Subcutaneous abdominal adipose tissue (tissue), 5 donors: ENCODE data around the gene GHRHR.

Experiments used
- H3K27ac ChIP-seq: one replicate; pipeline ENCODE4 v1.7.0; 2013; ENCODE audit warnings: low read depth, mild to moderate bottlenecking, inconsistent platforms, low read length, moderate library complexity
- H3K27me3 ChIP-seq, 5 donors: one replicate each; pipeline ENCODE4 v1.7.0; 2013; ENCODE audit warnings: low read length in 5 of 5, inconsistent platforms in 1 of 5; ENCODE audit not compliant: control insufficient read depth in 5 of 5, insufficient read depth in 4 of 5
- H3K36me3 ChIP-seq, 5 donors: one replicate each; pipeline ENCODE4 v1.7.0; 2013; ENCODE audit warnings: low read length in 5 of 5; ENCODE audit not compliant: control insufficient read depth in 5 of 5, insufficient read depth in 5 of 5
- H3K4me1 ChIP-seq, 5 donors: one replicate each; pipeline ENCODE4 v1.7.0; 2013; ENCODE audit warnings: low read length in 5 of 5, mild to moderate bottlenecking in 3 of 5, moderate library complexity in 1 of 5; ENCODE audit not compliant: control insufficient read depth in 5 of 5, insufficient read depth in 5 of 5
- H3K4me3 ChIP-seq, 5 donors: one replicate each; pipeline ENCODE4 v1.7.0; 2013; ENCODE audit warnings: low read length in 5 of 5, low read depth in 1 of 5
- H3K9ac ChIP-seq, 5 donors: one replicate each; pipeline ENCODE4 v1.7.0; 2013; ENCODE audit warnings: low read length in 5 of 5, mild to moderate bottlenecking in 4 of 5, moderate library complexity in 3 of 5
- H3K9me3 ChIP-seq, 5 donors: one replicate each; pipeline ENCODE4 v1.7.0; 2013; ENCODE audit warnings: low read length in 5 of 5; ENCODE audit not compliant: control insufficient read depth in 5 of 5
- donor health status: healthy.
- donor health status: healthy.
- donor health status: healthy.
- donor health status: healthy.
- donor health status: healthy.

Gene GHRHR

GRCh38 chr7:30989008-30989823 is 25.5 kb downstream of the GHRHR start:
- Histone ChIP-seq H3K27ac (no peak overlapping the region), H3K4me1 (peaks cover 4 to 48% (median 34%) of the 10 kb centered on the region in 5 donors), H3K4me3 (peak overlapping the region in 2 of 5 donors; percentile 2 to 28), H3K36me3 (no peaks in the 10 kb centered on the region), H3K27me3 (no peaks in the 10 kb centered on the region), H3K9me3 (no peaks in the 10 kb centered on the region), H3K9ac (no peak overlapping the region)

GRCh38 chr7:30989824-30990672 is 26.3 kb downstream of the GHRHR start:
- H3K27ac ChIP-seq = no peak overlapping the region
- H3K27me3 ChIP-seq = no peaks in the 10 kb centered on the region
- H3K36me3 ChIP-seq = no peaks in the 10 kb centered on the region
- peaks cover 4 to 46% (median 35%) of the 10 kb centered on the region in 5 donors for H3K4me1 ChIP-seq
- no peak overlapping the region for H3K9ac ChIP-seq
- no peak overlapping the region for H3K4me3 ChIP-seq
- H3K9me3 ChIP-seq = no peaks in the 10 kb centered on the region

- Histone ChIP-seq H3K4me3 (no peak overlapping the region), H3K9me3 (no peaks in the 10 kb centered on the region), H3K27ac (no peak overlapping the region), H3K27me3 (no peaks in the 10 kb centered on the region), H3K9ac (no peak overlapping the region), H3K4me1 (peaks cover 6 to 48% (median 37%) of the 10 kb centered on the region in 5 donors), H3K36me3 (no peaks in the 10 kb centered on the region)
Measured at GRCh38 chr7:30990673-30991170, 27.0 kb downstream of the GHRHR start.

GRCh38 chr7:30992414-30992813 is 28.7 kb downstream of the GHRHR start:
- Histone ChIP-seq H3K36me3 (no peaks in the 10 kb centered on the region), H3K4me1 (peaks cover 9 to 62% (median 53%) of the 10 kb centered on the region in 5 donors), H3K27me3 (no peaks in the 10 kb centered on the region), H3K9me3 (no peaks in the 10 kb centered on the region), H3K9ac (no peak overlapping the region), H3K4me3 (no peak overlapping the region), H3K27ac (no peak overlapping the region)

- Histone ChIP-seq H3K4me3 (no peak overlapping the region), H3K27me3 (no peaks in the 10 kb centered on the region), H3K27ac (no peak overlapping the region), H3K9me3 (no peaks in the 10 kb centered on the region), H3K9ac (no peak overlapping the region), H3K36me3 (no peaks in the 10 kb centered on the region), H3K4me1 (peaks cover 5 to 49% (median 35%) of the 10 kb centered on the region in 5 donors)
Measured at GRCh38 chr7:30994206-30995100, 30.7 kb downstream of the GHRHR start.

GRCh38 chr7:30995536-30995935 is 31.8 kb downstream of the GHRHR start:
- Histone ChIP-seq H3K27me3 (no peaks in the 10 kb centered on the region), H3K27ac (peak overlapping the region; percentile 40), H3K4me3 (peak overlapping the region in 1 of 5 donors; percentile 19), H3K36me3 (no peaks in the 10 kb centered on the region), H3K9ac (no peak overlapping the region), H3K4me1 (peaks cover 8 to 52% (median 43%) of the 10 kb centered on the region in 5 donors), H3K9me3 (no peaks in the 10 kb centered on the region)

GRCh38 chr7:30996256-30996655 is 32.5 kb downstream of the GHRHR start:
- Histone ChIP-seq H3K27ac (peak overlapping the region; percentile 40), H3K9me3 (no peaks in the 10 kb centered on the region)

GRCh38 chr7:30996883-30997282 is 33.1 kb downstream of the GHRHR start:
- H3K36me3 ChIP-seq = no peaks in the 10 kb centered on the region
- peaks cover 8 to 56% (median 50%) of the 10 kb centered on the region in 5 donors for H3K4me1 ChIP-seq
- peak overlapping the region; percentile 40 for H3K27ac ChIP-seq
- no peaks in the 10 kb centered on the region for H3K27me3 ChIP-seq
- H3K9me3 ChIP-seq = no peaks in the 10 kb centered on the region
- no peak overlapping the region for H3K9ac ChIP-seq
- no peak overlapping the region for H3K4me3 ChIP-seq

More at GRCh38 chr7:30996256-30996655, 32.5 kb downstream of the GHRHR start:
- H3K4me1 ChIP-seq = peaks cover 8 to 55% (median 44%) of the 10 kb centered on the region in 5 donors
- no peaks in the 10 kb centered on the region for H3K27me3 ChIP-seq
- no peak overlapping the region for H3K9ac ChIP-seq
- H3K36me3 ChIP-seq = no peaks in the 10 kb centered on the region
- H3K4me3 ChIP-seq = peak overlapping the region in 3 of 5 donors; percentile 13 to 25 (median 19)

GRCh38 chr7:30997316-30997715 is 33.6 kb downstream of the GHRHR start:
- peaks cover 8 to 52% (median 47%) of the 10 kb centered on the region in 5 donors for H3K4me1 ChIP-seq
- H3K9me3 ChIP-seq = no peaks in the 10 kb centered on the region
- no peak overlapping the region for H3K9ac ChIP-seq
- H3K36me3 ChIP-seq = no peaks in the 10 kb centered on the region
- no peaks in the 10 kb centered on the region for H3K27me3 ChIP-seq
- H3K27ac ChIP-seq = peak overlapping the region; percentile 40
- no peak overlapping the region for H3K4me3 ChIP-seq
